HG02884 (cell line): ENCODE data around the gene JSRP1.

Experiments used
- ATAC-seq: cut with Tn5 transposase; IDR thresholded peaks from one replicate; pipeline ENCODE4 v1.9.1; 2021; ENCODE audit warnings: mild to moderate bottlenecking, moderate library complexity; ENCODE audit not compliant: unreplicated experiment

JSRP1 gene

GRCh38 chr19:2255982-2256685, at the start of gene JSRP1:
Gene JSRP1 (minus strand): TSS chr19:2256417. CDS start chr19:2255314, 1,103 bp downstream.
- no peak for ATAC-seq

- no peak for ATAC-seq
These were observed 49.4 kb upstream of the JSRP1 start for GRCh38 chr19:2305452-2306280.

DNA sequence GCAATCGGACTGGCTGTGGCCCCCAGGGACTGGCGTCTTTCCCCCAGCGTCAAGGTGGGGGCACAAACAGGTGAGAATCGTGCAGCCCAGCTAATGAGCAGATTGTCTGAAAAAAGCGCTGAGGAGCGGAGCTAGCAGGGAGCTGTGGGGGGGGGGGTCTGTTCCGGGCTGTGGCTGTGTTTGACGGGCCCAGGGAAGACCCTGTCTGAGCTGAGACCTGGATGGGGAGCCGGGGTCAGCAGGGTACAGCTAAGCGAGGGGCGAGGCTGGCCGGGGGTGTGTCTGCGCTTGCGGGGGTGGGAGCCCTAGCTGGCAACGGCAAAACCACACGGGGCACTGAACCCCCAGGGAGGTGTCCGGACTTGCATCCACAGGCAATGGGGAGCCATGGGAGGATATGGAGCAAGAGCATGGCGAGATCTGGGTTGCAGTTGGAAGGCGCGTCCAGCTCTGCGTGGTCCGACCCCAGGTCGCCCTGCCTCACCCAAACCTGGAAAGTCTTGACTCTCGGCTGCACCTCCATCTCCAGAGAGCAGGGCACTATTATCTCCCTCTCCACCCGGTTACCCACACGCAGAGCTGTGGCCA, 47.1 kb upstream of the JSRP1 start:
- no peak for ATAC-seq

GRCh38 chr19:2302319-2303210, 46.3 kb upstream of the JSRP1 start:
- ATAC-seq = no peak

DNA sequence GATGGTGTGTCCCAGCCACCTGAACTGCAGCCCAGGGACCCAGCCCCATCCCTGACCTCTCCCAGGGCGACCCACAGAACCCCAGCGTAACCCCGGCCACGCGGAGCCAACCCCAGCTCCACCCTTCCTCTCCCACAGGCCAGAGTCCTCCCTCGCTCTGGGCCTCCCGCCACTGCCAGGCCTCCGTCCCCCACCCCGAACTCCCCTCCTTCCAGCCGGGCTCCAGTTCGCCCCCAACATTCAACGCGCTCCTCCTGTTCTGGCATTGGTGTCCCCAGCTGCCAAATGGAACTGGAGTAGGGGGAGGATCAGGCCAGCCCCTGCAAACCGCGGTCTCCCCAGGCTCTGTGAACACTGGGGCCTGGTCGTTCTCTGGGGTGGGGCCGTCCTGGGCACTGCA, 44.3 kb upstream of the JSRP1 start:
- ATAC-seq = no peak

DNA sequence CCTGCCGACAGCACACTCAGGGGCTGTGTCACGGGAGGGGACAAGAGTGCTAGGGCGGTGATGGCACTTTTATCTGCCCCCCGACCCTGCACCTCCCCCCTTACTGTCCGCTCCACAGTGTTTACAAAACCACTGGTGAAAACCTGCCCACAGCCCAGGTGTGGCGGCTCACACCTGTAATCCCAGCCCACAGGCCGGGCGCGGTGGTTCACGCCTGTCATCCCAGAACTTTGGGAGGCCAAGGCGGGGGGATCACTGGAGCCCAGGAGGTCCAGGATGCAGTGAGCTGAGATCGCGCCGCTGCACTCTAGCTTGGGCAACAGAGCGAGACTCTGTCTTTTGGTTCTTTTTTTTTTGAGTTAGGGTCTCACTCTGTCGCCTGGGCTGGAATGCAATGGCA, 39.9 kb upstream of the JSRP1 start:
- no peak for ATAC-seq

- ATAC-seq = no peak
These were observed 38.6 kb upstream of the JSRP1 start for GRCh38 chr19:2294687-2295335.

- no peak for ATAC-seq
These were observed 35.1 kb upstream of the JSRP1 start for GRCh38 chr19:2291185-2291751.

DNA sequence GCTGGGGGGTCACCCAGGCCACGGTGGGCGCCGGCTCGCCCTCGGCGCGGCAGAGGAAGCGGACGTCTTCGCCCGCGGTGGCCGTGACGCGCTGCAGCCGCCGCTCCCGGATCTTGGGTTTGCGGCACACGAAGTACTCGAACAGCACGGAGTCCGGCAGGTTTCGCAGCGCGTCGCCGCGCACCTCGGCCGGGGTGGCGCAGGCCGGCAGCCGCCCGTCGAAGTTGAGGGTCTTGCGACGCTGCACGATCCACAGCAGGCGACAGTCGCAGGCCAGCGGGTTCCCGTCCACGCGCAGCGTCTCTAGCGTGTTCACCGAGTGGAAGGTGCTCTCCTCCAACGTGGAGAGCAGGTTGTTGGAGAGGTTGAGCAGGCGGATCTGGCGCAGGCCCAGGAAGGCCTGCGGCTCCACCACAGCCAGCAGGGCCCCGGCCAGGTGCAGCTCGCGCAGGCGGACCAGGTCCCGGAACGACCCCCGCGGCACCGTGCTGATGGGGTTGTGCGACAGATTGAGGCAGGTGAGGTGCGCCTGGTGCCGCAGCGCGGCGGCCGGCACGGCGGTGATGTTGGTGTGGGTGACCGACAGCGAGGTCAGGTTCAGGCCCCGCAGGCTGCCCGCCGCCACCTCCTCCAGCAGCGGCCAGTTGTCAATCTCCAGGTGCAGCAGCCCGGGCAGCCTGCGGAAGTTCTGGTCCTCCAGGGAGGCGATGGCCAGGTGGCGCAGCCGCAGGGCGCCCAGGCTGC, 34.4 kb upstream of the JSRP1 start:
- ATAC-seq = no peak

DNA sequence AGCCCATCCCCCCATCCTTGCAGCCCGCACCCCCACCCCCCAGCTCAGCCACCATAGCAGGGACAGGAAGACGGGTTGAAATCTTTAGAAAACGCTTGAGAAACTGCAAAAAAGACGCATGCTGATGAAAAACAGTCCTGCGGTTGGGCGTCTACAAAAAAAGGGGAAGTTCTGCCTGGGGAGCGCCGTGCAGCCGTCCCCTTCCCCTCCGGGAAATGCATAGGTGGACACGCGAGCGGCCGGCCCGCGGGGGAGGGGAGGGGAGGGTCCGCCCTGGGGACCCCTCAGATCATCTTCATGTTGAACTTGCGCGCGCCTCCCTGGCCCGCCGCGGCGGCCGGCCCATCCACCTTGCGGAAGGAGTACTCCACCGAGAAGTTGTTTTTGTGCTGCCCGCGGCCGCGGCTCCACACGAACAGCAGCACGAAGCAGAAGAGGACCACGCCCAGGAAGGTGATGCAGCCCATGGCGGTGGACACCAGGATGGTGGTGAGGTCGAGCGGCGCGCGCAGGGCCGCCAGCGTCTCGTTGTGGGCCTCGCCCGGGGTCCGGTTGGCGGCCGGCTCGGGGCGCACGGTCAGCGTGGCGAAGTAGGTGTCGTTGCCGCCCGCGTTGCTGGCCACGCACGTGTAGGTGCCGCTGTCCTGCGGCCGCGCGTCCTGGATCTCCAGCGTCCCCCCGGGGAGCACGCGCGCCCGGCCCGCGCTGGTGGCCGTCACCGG, 33.7 kb upstream of the JSRP1 start:
- ATAC-seq = no peak

GRCh38 chr19:2288818-2289713, 32.8 kb upstream of the JSRP1 start:
- ATAC-seq = no peak

DNA sequence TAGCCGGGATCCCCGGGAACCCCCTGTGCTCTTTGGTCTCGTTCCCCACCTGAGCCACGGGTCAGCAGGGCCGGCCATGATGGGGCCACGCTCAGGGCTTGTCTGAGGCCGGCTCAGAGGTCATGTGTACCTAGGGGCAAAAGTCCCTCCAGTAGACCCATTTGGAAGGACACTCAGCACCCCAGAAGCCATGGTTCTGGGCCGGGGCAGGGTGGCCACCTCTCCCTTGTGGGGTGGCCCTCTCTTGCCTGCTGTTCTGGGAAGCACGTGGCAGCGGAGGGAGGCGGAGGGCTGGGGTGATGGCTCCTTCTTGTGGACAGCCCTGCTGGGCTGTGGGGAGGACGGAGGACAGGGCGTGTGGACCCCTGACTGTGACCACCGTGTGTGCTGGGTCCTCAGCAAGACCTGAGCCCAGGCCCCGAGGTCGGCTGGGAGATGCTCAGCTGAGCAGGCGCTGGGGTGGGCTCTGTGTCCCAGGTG, 32.2 kb upstream of the JSRP1 start:
- no peak for ATAC-seq

DNA sequence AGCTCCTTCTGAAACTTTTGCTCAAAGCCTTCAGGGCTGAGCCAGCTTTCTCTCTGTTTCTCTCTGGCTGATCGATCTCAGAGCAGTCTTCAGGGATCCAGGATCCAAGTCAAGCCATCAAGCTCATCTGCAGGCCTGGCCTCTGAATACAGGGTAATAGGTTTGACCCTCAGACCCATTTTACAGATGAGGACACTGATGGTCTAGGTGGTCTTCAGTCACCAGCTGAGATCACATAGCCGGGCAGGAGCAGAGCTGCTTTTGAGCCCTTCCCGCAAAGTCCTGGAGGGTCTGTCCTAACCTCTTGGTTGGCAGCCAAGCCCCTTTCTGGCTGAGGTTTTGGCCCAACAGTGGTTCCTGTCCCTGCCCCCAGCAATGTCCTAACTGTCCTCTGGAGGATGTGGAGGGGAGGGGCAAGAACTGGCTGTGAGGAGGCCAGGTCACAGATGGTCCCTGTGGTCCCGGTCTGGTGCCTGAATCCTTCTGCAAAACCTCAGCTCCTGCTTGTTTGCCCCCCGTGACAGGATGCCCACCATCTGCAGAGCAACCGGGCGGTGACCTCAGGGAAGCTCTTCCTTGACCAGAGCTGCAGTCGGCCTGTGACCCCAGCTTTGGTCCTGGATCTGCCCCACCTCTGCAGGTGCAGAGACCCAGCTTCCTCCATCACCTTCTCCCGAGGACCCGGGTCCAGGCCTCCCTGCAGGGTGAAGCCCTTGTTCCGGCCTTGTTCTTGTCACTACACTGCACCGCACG, 31.5 kb upstream of the JSRP1 start:
- ATAC-seq = no peak

DNA sequence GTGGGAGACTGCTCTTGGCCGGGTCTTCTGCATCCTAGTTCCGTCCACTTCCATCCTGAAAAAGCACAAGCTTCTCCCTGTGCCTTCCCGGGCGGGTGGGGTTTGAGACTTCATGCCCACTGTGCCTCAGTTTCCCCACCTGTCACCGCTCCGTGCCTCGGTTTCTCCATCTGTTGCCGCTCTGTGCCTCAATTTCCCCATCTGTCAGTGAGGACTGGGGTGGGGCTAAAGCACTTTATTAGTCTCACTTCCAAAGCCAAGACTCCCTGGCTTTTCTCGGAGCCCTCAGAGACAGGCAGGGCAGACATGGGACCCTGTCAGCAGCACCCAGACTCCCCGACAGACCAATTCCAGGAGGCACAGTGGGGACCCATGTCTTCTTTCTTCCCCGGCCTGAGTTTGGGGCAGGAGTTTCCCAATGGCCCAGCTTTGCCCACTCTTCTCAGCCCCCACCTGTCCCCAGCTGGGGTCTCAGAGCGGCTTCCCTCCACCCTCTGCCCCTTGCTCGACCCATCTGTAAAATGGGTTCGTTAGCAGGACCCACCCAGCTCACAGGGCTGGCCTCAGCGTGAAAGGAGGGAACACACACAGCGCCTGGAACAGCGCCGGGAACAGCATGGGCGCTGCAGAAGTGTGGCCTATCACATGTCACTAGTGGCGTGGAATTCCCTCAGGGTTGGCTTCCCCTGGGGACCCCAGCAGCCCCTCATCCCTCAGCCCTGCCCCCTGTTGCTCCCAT, 30.4 kb upstream of the JSRP1 start:
- ATAC-seq = no peak

- no peak for ATAC-seq
These were observed 27.8 kb upstream of the JSRP1 start for GRCh38 chr19:2283835-2284507.

DNA sequence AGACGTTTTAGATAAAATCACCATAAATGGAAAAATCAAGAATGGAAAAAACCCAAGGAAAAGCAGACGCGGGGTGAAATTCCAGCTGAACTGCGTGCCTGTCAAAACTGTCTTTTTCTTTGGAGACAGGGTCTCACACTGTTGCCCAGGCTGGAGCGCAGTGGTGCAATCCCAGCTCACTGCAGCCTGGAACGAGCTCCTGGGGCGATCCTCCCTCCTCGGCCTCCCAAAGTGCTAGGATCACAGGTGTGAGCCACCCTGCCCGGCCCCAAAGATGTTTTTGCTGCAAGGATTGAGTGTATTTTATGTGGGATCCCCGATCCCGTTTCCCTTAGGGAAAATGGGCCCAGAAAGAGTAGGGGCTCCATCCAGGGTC, 26.6 kb upstream of the JSRP1 start:
- ATAC-seq = no peak
